22Rv1 (cell line): Measurements from ENCODE around the gene ATP13A3.
"Not testable (repeated sequence)": the region's sequence is repeated elsewhere in the genome, so short reads cannot be mapped to it uniquely, and the experiment has no call there.

Experiments
- H3K27ac ChIP-seq: fragments of 450-650 bp; 2 replicates; pipeline ENCODE4 v1.5.1; 2017
- CTCF ChIP-seq: fragments of 450-650 bp; IDR thresholded peaks from 2 replicates; pipeline ENCODE4 v1.5.1; 2017; ENCODE audit warnings: mild to moderate bottlenecking
- ZFX ChIP-seq: fragments of 450-650 bp; IDR thresholded peaks from 2 replicates; pipeline ENCODE4 v1.6.1; 2017; ENCODE audit warnings: antibody characterized with exemption, borderline replicate concordance

Gene ATP13A3

GRCh38 chr3:194508491-194509453, 22.0 kb upstream of the ATP13A3 start:
- no peak overlapping the region for H3K27ac ChIP-seq
- no peak for TF ChIP-seq ZFX
- TF ChIP-seq CTCF: no peak

- TF ChIP-seq CTCF (no peak), ZFX (no peak)
- H3K27ac ChIP-seq: no peak overlapping the region
Measured at GRCh38 chr3:194507571-194507970, 20.8 kb upstream of the ATP13A3 start.

- H3K27ac ChIP-seq: no peak overlapping the region
- TF ChIP-seq CTCF (no peak), ZFX (no peak)
Measured at GRCh38 chr3:194505791-194506415, 19.1 kb upstream of the ATP13A3 start.

GRCh38 chr3:194504861-194505260, 18.1 kb upstream of the ATP13A3 start:
- H3K27ac ChIP-seq: no peak overlapping the region
- TF ChIP-seq CTCF (no peak), ZFX (no peak)

GRCh38 chr3:194504146-194504545, 17.3 kb upstream of the ATP13A3 start:
- no peak for TF ChIP-seq ZFX
- TF ChIP-seq CTCF: no peak
- no peak overlapping the region for H3K27ac ChIP-seq

- TF ChIP-seq CTCF: no peak
- TF ChIP-seq ZFX: no peak
- H3K27ac ChIP-seq: no peak overlapping the region
Measured at GRCh38 chr3:194503081-194503531, 16.3 kb upstream of the ATP13A3 start.

- H3K27ac ChIP-seq: no peak overlapping the region
- no peak for TF ChIP-seq CTCF
- no peak for TF ChIP-seq ZFX
Measured at GRCh38 chr3:194500198-194500597, 13.4 kb upstream of the ATP13A3 start.

- not testable (repeated sequence) for H3K27ac ChIP-seq
Measured at GRCh38 chr3:194499516-194499915, 12.7 kb upstream of the ATP13A3 start.
